CD1c-positive myeloid dendritic cell (primary cell): ENCODE measurements around the gene PLIN1.

Experiments used
- DNase-seq: peaks from one replicate; pipeline ENCODE4 v3.0.0-alpha.2; 2016; ENCODE audit errors: extremely low spot score

Gene PLIN1

DNA sequence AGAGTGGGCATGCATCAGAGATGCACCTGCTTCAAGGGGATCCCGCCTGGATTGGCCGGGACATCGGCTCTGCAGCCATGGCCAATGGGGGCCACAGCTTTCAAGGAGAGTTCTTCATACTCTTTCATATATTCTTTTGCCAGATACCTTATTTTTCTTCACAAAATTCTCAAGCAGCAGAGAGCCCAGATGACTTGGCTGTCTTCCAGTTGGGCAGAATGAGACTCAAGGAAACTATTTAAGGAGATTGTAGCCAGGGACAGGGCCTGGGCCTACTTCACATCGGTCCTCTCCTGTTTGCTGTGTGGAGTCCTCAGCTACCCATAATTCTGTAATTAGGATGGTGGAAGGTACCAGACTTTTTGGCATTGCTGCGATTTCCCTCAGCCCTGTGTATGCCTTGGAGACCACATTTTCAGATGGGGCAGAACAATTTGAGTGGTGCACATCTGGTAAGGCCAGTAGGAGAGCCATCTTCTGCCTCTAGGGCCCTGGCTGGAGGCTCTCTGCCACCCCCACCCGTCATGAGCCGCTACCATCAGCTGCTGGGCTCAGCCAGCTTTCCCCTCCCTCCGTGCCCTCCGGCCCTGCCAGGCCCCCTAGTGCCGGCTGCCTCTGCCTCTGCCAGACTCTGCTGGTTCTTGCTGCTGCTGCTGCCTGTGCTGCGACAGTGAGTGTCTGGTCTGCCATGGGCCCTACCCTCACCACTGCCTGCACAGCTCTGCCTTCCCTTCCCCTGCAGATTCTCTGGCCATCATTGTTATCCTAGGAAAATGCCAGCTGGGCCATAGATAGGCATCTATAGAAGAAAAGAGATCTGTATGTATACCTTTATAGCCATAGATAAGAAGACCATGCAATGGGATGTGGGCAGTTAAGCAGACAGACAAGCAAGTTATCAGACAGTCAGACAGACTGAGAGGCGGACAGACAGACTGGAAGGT is 6.7 kb downstream of the PLIN1 start:
- DNase-seq, result no peak

DNA sequence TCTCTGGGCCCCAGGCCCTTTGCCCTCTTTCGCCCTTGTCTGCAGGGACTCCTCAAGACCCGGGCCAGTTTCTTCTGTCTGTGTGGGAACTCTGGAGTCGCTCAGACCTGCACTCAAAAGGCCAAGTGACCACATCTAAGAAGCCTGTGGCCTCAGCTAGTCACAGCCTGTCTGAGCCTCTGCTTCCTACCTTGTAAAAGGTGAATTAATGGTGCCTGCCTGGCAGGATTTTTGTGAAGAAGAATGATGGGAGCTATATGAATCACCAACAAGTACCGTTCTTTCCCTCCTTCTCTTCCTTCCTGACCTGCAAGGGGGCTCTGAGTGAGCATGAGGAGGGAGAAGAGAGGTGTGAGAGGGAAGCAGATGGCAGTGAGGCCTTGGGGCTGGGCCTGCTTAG is 7.5 kb downstream of the PLIN1 start:
- DNase-seq, result no peak

DNA sequence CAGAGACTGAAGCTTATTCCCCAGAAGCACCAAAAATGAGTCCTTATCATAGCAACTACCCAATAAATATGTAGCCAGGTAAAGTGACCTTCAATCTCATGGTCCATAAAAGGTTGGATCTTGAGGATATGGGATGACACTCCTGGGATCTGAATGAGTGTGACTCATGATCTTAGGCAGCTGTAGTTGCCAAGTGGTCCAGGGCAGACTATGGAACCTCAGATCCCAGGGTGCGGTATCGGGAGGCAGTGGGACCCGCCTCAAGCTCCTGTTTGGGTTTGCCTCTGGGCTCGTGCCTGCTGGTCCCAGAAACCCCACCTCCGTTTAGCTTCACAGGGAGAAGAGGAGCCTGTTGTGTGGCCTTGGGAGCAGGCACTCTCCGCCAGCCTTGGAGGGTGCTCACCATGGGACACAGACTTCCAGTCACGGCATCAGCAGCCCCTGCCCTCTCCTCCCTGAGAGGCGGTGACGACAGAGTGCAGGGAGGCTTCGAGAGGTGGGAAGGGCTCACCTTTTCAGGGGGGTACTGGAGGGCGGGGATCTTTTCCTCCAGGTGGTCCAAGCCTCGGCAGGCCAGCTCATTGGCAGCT is 8.1 kb downstream of the PLIN1 start:
- no peak for DNase-seq

DNA sequence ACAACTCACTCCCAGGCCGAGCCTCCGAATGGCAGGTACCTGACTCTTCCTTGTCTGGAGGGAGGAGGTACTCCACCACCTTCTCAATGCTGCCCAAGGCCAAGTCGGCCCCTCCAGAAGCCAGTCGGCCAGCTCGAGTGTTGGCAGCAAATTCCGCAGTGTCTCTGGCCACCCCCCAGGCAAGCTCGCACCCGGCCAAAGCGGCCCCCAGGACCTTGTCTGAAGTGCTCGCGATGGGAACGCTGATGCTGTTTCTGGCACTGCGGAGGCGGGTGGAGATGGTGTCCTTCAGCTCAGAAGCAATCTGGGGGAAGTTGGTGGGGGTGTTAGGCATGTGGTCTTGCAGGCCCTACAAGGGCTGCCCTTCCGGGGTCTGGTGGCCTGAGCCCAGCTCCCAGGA is 9.2 kb downstream of the PLIN1 start:
- no peak for DNase-seq

DNA sequence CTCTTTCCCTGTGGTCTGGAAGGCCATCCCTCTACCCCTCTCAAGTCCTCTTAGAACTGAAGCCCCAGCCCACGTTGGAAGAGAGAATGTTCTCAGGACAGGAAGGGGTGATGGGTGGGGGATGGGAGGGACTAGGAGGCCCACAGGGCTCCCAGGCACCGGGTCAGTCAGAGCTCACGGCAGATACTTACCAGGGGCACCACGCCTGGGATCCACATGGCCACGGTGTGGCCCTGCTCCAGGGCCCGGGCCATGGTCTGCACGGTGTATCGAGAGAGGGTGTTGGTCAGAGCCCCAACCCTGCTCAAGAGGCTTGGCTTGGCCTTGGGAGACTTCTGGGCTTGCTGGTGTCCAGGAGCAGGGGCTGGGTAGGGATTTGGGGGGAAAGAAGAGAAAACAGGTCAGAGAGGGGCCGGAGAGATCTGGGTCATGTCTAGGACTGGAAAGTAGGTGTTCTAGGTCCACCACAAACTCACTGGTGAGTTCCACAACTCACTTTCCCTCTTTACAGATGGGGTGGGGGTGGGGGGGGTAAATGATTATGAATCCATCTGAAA is 9.8 kb downstream of the PLIN1 start:
- no peak for DNase-seq

DNA sequence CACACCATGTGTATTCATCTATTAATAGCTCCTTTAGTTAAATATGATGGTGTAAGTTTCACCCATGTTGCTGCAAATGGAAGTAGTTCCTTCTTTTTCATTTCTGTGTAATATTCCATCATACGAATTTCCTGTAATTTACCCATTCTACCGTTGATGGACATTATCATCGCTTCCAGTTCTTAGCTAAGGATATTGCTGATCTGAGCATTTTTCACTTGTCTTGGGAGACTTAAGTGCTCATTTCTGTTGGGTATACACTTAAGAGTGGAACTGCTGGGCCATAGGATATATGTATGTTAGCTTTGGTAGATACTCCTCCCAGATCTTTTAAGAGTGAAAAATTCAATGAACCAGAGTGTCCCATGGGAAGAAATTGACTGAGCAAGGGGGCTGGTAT is 11.0 kb downstream of the PLIN1 start:
- DNase-seq, result no peak

DNA sequence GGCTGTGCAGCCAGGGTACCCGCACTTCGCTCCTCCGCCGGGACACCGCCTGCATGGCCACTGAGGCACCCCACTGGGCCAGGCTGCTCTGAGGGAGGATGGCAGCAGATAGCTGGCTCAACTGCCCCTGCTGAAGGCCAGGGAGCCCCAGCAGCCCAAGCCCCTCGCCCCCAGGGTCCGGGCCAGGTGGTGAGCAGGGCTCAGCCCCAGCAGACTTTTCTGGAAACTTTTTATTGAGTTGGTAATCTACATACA is 11.5 kb downstream of the PLIN1 start:
- DNase-seq, result no peak

DNA sequence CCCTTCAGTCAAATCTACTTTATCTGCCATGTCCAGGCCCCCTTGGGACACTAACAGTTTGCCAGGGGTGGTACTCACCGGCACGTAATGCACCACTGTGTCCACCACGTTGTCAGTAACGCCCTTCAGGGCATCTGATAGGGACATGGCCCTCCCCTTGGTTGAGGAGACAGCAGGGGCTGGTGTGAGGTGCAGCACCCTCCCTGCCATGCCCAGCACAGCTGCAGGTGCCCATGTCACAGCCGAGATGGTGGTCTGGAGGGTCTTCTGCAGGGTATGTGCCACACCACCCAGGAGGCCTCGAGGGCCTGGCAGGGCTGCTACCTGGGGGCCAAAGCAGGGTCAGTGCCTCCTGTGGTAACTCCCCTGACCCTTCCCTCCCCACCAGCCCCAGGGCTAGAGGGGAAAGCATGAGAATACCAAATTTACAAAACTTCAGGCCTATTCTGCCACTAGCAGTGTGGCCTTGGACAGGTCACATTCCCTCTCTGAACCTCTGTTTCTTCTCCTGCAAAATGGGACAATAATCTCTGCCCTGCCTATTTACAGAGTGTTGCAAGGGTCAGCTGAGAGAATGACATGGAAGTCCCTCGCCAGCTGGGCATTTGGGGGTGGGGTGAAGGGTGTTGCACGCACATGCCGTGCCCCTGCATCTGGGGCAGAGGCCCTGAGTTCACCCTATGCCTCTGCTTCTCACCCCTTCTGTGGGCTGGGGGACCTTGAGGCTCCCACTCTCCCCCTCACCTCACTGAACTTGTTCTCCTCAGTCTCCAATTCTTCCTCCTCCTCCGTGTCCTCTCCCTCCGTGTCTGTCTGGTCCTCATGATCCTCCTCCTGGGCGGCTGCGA is 12.1 kb downstream of the PLIN1 start:
- no peak for DNase-seq

DNA sequence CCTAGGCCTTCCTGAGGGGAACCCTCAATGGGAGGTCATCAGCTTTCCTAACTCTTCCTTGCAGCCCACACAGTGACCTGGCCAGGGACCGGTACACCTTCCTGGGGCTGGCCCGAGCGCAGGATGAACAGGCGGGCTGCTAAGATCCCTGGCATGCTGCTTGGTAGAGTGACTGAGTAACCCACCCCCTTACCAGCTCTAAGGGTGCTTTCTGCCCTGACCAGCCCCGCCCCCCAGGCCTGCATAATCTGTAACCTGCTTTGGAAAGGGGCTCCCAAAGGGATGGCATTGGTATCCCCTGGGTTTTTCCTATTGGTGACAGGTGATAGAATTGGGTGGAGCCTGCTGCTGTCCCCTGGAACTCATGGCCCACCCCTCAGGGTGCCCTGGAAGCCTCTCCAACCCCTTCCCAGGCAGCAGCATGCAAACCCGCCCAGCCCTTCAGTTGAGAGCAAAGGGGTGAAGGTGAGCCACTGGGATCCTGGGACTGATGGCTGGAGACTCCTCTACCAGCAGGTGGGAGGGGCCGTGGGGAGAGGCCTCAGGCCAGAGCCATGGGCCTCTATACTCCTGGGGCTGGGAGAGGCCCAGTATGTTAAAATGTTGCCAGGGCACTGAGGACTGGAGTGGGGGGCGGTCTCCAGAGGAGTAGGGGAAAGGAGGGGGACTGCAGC is 12.8 kb downstream of the PLIN1 start:
- DNase-seq, result no peak

DNA sequence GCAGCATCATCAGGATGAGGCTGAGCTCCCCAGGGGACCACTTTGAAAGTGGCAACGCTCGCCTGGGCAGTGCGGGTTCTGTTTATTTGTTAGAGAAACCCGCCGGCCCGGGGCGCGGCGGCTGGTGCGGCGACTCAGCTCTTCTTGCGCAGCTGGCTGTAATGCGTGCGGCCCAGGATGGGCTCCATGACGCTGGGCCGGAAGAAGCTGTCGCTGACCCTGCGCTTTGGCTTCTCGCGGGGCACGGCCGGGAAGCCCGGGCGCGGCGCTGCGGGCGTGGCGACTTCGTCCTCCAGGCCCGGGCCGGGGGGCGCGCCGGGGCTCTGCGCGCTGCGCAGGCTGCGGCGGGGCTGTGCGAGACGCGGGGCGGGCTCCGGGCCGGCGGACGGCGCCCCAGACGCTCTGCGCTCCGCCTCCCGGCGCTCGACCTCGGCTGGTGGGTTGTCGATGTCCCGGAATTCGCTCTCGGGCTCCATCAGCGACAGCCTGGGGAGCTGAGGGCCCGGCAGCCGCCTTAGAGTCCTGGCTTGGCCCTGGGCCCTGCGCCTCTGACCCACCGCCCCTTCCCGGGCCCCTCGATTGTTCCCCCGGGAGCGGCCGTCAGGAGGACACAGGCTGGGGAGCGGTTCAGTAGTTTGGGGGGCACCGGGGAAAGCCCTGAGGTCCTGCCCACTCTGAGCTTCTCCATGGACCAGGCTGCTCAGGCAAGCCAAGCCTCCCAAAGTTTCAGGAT is 13.6 kb downstream of the PLIN1 start:
- peak; percentile 41 for DNase-seq

DNA sequence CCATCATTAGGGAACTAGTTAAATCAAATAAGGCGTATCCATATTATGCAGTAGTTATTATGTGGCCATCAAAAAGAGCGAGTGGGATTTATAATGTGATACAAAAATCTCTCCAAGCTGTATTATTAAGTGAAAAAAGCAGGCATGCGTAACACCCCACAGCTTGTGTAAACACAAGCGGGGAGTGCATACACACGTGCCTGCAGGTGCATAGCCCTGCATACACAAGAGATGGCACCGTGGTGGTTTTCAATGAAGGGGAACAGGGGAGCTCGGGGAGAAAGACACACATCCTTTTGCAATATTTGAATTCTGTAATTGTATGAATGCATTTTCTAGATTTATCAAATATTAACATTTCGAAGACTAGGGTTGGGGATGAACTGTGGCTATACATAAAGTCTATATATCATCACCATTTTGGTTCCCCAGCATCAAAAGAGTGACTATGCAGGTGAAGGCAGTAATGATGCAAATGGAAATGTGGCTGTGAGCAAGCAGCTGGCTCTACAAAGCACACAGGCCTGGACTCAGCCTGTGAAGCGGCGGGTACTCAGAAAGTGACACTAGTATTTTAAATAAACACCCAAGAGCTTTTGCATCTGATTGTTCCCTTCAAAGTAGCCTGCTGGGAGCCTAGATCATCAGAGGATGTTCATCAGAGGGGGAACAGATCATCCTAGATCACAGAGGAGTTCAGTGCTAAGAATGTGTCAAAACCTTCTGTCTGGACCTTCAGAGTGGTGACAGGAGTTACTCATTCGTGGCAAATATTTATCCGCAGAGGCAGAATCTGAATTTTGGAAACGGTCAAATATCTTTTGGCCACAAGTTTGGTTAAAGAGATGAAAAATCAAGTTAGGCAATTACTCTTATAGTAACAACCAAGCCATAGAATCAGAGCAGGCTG is 14.5 kb downstream of the PLIN1 start:
- DNase-seq, result no peak

DNA sequence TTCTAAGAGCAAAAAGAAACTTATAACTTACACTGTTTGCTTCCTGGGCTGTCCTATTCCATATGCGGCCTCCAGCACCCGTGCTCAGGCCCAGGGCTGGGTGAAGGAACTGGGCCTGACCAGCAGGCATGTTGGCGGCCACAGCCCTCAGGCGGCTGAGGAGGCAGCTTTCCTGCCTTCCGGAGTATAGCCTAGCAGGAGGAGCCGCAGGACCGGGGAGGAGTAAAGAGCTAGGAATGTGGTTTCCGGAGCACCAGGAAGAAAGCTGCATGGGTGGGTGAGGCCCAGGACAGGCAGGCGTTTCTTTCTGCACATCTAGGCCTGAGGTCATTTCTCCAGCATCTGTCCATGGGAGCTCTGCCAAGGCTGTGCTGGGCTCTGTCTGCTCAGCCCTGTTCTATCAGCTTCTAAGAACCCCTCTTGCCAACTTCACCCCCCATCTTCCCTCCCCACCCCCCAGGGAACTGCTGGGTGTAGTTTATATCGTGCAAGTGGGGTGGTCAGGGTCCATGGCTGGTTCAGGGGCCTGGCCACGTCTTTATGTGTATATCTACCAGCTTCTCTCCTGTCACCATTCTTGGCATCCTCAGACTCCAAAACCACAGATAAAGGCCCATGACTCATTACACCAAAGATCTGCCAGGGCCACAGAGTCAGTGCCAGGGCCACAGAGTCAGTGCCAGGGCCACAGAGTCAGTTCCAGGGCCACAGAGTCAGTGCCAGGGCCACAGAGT is 16.1 kb downstream of the PLIN1 start:
- DNase-seq, result no peak

DNA sequence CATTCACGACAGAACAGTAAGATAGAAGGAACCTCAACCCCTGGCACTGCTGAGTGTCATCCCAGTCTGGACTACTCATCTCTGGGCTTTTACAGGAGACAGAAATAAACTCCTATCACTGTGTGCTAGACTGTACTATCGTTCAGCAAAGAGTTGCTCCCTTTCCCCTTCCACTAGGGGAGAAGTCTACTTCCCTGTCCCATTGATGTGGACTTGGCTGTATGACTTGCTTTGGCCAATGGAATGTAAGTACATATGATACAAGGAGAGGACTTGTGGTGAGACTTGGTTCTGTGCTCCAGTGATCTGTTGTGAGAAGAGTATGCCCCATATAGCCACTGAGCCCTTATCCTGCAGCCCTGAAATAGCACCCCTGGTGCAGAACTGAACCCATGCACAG is 18.6 kb downstream of the PLIN1 start:
- no peak for DNase-seq

DNA sequence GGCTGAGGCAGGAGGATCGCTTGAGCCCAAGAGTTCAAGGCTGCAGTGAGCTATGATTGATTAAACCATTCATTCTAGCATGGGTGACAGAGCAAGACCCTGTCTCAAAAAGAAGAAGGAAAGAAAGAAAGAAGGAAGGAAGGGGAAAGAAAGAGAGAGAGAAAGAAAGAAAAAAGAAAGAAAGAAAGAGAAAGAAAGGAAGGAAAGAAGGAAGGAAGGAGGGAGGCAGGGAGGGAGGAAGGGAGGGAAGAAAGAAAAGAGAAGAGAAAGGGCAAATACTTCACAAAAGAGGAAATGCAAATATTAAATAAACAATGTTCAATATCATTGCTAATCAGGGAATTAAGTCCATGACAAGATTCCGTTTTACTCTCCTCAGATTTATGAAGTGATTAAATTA is 19.9 kb downstream of the PLIN1 start:
- no peak for DNase-seq

DNA sequence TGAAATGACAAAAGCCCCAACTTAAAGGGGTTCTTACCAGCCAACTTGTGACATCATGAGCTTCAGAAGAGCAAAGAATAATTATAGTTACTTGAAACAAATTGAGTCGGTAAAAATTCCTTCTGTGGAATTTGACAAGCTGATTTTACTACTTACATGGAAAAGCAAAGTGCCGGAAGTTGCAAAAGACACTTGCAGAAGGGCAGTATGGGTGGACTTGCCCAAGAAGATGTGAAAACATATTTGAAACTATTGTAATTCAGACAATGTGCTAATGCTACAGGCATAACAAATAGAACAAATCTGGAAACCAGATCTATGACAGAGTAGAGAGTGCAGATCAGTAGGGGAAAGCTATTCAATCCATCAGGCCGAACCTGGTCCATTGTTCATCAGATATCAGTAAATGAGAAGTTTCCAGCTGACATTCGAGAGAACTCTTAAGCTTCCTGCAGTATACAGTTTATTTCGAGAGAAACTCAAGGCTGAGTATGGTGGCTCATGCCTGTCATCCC is 21.4 kb downstream of the PLIN1 start:
- DNase-seq, result no peak

DNA sequence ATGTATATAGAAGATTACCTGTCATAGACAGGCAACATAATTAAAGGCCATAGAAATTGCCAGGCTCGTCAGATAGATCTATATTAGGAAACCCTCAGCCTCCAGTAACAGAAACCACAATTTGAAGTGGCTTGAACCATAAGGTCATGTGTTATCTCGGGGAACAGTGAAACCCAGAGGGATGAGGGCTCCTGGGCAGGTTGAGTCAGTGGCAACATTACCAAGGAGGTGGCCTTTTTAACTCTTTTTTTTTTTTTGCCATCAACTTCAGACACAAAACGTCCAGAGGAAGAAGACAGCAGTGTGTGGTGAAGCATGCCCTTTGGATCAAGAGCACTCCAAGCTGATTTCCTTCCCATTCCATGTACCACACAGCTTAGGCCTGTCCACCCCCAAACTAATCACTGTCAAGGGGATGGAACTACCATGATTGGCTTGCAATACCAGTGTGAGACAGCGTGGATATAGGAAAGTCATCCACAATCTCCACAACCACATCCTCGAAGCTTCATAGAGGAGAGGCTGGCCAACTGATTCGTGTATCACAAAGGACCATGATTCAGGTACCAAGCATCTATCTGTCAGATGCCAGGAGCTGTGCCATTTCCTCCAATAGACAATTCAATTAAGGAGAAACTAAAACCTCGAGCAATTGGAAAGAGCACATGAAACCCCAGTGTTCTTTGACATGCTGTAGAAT is 22.9 kb downstream of the PLIN1 start:
- DNase-seq, result no peak

DNA sequence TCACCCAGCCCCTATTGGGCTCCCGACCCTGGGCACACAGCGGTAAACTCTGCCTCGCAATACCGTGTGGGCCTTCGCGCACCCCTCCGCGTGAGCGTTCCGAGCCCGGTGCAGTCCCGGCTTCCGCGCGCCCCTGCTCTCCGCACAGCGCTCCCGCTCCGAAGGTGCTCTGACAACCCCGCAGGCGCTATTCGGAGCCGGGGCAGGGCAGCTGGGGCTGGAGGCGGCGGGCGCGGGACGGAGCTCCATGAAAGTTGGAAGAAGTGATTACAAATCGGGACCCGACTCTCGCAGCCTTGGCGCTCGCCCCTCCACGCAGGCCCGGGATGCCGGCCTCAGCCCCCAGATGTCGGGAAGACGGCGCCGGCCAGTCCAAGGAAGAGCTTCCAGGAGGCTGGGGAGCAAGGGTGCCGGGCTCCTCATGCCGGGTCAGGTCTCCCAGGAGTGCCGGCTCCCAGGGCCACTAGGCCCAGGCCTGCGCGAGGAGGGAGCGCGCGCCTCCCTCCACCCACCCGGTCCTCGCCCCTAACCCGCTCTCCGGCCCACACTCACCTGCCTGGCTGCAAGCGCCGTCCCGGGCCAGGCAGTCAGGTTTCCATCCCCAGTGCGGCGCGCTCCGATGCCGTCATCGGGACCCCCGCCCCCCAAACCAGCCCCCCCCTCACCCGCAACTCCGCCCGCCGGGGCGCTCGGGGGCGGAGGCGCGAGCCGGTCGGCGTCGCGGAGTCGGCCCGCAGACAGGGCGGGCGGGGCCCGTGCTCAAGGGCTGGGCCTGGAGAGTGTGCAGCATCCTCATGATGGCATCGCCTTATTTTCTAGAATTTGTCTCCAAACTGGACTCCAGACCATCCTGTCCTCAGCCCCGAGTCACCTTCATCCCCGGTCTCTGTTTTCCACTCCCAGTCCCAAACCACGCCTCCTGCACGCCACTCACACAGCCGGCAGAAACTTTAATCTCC is 24.0 kb downstream of the PLIN1 start, which contains the start of gene KIF7:
Gene KIF7, minus strand, starts transcription at position 621 of the 959 bp plus-strand sequence. CDS start 2,537 bp downstream, outside the sequence.
- DNase-seq, result no peak
